Jurkat, Clone E6-1 (cell line): ENCODE measurements around the gene TEAD1.

Experiments
- DNase-seq: peaks from one replicate; pipeline ENCODE4 v3.0.0-alpha.2; 2011; ENCODE audit warnings: low read depth, low spot score
- H3K4me3 ChIP-seq: 2 replicates; pipeline ENCODE4 v1.5.1; 2011; ENCODE audit warnings: mild to moderate bottlenecking, low read length, control low read depth, moderate library complexity

Gene TEAD1

GRCh38 chr11:12662101-12662689, 12.0 kb upstream of the TEAD1 start:
- no peak overlapping the region for H3K4me3 ChIP-seq
- no peak for DNase-seq

GRCh38 chr11:12664385-12664784, 9.8 kb upstream of the TEAD1 start:
- DNase-seq, result no peak
- H3K4me3 ChIP-seq, result no peak overlapping the region

- no peak overlapping the region for H3K4me3 ChIP-seq
- no peak for DNase-seq
Measured at GRCh38 chr11:12666915-12667314, 7.3 kb upstream of the TEAD1 start.

- H3K4me3 ChIP-seq, result no peak overlapping the region
- no peak for DNase-seq
Measured at GRCh38 chr11:12667646-12668045, 6.6 kb upstream of the TEAD1 start.

GRCh38 chr11:12668166-12668565, 6.1 kb upstream of the TEAD1 start:
- H3K4me3 ChIP-seq, result no peak overlapping the region
- no peak for DNase-seq

- H3K4me3 ChIP-seq, result no peak overlapping the region
- no peak for DNase-seq
Measured at GRCh38 chr11:12669930-12670329, 4.3 kb upstream of the TEAD1 start.

- H3K4me3 ChIP-seq, result no peak overlapping the region
- DNase-seq, result no peak
Measured at GRCh38 chr11:12671370-12671769, 2.9 kb upstream of the TEAD1 start.

GRCh38 chr11:12673601-12673923, 659 bp upstream of the TEAD1 start:
- no peak for DNase-seq
- peak overlapping the region; percentile 62 for H3K4me3 ChIP-seq

- peak overlapping the region; percentile 36 for H3K4me3 ChIP-seq
- DNase-seq, result no peak
Measured at GRCh38 chr11:12674571-12674935, 332 bp downstream of the TEAD1 start.

GRCh38 chr11:12674936-12675696, 895 bp downstream of the TEAD1 start:
- peak overlapping the region; percentile 36 for H3K4me3 ChIP-seq
- no peak for DNase-seq

GRCh38 chr11:12675951-12676711, 1.9 kb downstream of the TEAD1 start:
- no peak for DNase-seq
- no peak overlapping the region for H3K4me3 ChIP-seq

GRCh38 chr11:12677131-12677530, 2.9 kb downstream of the TEAD1 start:
- no peak for DNase-seq
- no peak overlapping the region for H3K4me3 ChIP-seq

- H3K4me3 ChIP-seq, result no peak overlapping the region
- no peak for DNase-seq
Measured at GRCh38 chr11:12678092-12678491, 3.9 kb downstream of the TEAD1 start.

GRCh38 chr11:12678991-12679390, 4.8 kb downstream of the TEAD1 start:
- no peak for DNase-seq
- no peak overlapping the region for H3K4me3 ChIP-seq

GRCh38 chr11:12679471-12679870, 5.2 kb downstream of the TEAD1 start:
- no peak for DNase-seq
- H3K4me3 ChIP-seq, result no peak overlapping the region

GRCh38 chr11:12680246-12680939, 6.2 kb downstream of the TEAD1 start:
- DNase-seq, result peak; percentile 75
- H3K4me3 ChIP-seq, result peak overlapping the region; percentile 35

- H3K4me3 ChIP-seq, result peak overlapping the region; percentile 35
Measured at GRCh38 chr11:12680940-12681258, 6.7 kb downstream of the TEAD1 start.

GRCh38 chr11:12681466-12681865, 7.2 kb downstream of the TEAD1 start:
- no peak overlapping the region for H3K4me3 ChIP-seq
- no peak for DNase-seq

More at GRCh38 chr11:12680940-12681258, 6.7 kb downstream of the TEAD1 start:
- DNase-seq, result no peak

GRCh38 chr11:12682288-12682687, 8.1 kb downstream of the TEAD1 start:
- no peak overlapping the region for H3K4me3 ChIP-seq
- DNase-seq, result no peak
